Astrocyte (in vitro differentiated cells and primary cell): ENCODE results near the gene ZNF112. TPM values are rescaled to one million over a fixed set of nuclear protein-coding genes. Genes with fewer than 3 reads are reported as not detected.
"Not testable (repeated sequence)": the region's sequence is repeated elsewhere in the genome, so short reads cannot be mapped to it uniquely, and the experiment has no call there.

Experiments used
- DNase-seq: peaks from one replicate; pipeline ENCODE4 v3.0.0-alpha.2; 2010; ENCODE audit warnings: low read depth
- FAIRE-seq: peaks from 2 replicates; lab custom pipeline; 2011; peaks lifted over from hg19 to GRCh38; lab: Jason Lieb, UNC
- H2AFZ ChIP-seq: 2 replicates; pipeline ENCODE4 v1.6.0; 2012; ENCODE audit warnings: low read depth, low read length, inconsistent platforms
- H3K27ac ChIP-seq: 2 replicates; pipeline ENCODE4 v1.5.1; 2011; ENCODE audit warnings: low read depth, low read length, inconsistent platforms
- H3K27me3 ChIP-seq: 2 replicates; pipeline ENCODE4 v1.6.0; 2011; ENCODE audit warnings: low read length, inconsistent platforms; ENCODE audit not compliant: insufficient read depth
- H3K36me3 ChIP-seq: 2 replicates; pipeline ENCODE4 v1.5.1; 2011; ENCODE audit warnings: low read length, inconsistent platforms; ENCODE audit not compliant: insufficient read depth
- H3K4me1 ChIP-seq: 2 replicates; pipeline ENCODE4 v1.5.1; 2011; ENCODE audit warnings: low read length, inconsistent platforms; ENCODE audit not compliant: insufficient read depth
- H3K4me2 ChIP-seq: 2 replicates; pipeline ENCODE4 v1.6.0; 2012; ENCODE audit warnings: low read length, inconsistent platforms
- H3K4me3 ChIP-seq: 2 replicates; pipeline ENCODE4 v1.5.1; 2011; ENCODE audit warnings: low read depth, mild to moderate bottlenecking, low read length, inconsistent platforms; ENCODE audit not compliant: insufficient read depth
- H3K79me2 ChIP-seq: 2 replicates; pipeline ENCODE4 v1.6.0; 2012; ENCODE audit warnings: mild to moderate bottlenecking, low read length, inconsistent platforms; ENCODE audit not compliant: insufficient read depth
- H3K9ac ChIP-seq: 2 replicates; pipeline ENCODE4 v1.6.0; 2012; ENCODE audit warnings: mild to moderate bottlenecking, low read length, inconsistent platforms
- H3K9me3 ChIP-seq: 2 replicates; pipeline ENCODE4 v1.5.1; 2012; ENCODE audit warnings: low read depth, mild to moderate bottlenecking, low read length, inconsistent platforms; ENCODE audit not compliant: insufficient read depth
- H4K20me1 ChIP-seq: 2 replicates; pipeline ENCODE4 v1.6.0; 2012; ENCODE audit warnings: low read length, inconsistent platforms; ENCODE audit not compliant: insufficient read depth
- H3K27ac Mint-ChIP-seq: one replicate; pipeline ENCODE4 v1.8.0; 2021; ENCODE audit warnings: mild to moderate bottlenecking, mixed read lengths; ENCODE audit not compliant: unreplicated experiment
- H3K27me3 Mint-ChIP-seq: one replicate; pipeline ENCODE4 v1.8.0; 2021; ENCODE audit warnings: low read depth, mixed read lengths; ENCODE audit not compliant: unreplicated experiment
- H3K36me3 Mint-ChIP-seq: one replicate; pipeline ENCODE4 v1.8.0; 2021; ENCODE audit warnings: low read depth, mixed read lengths; ENCODE audit not compliant: unreplicated experiment
- H3K4me1 Mint-ChIP-seq: one replicate; pipeline ENCODE4 v1.8.0; 2021; ENCODE audit warnings: low read depth, mixed read lengths; ENCODE audit not compliant: unreplicated experiment
- H3K4me3 Mint-ChIP-seq: one replicate; pipeline ENCODE4 v1.8.0; 2021; ENCODE audit warnings: mild to moderate bottlenecking, moderate library complexity, mixed read lengths; ENCODE audit not compliant: unreplicated experiment
- H3K9me3 Mint-ChIP-seq: one replicate; pipeline ENCODE4 v1.8.0; 2021; ENCODE audit warnings: mild to moderate bottlenecking, mixed read lengths; ENCODE audit not compliant: unreplicated experiment
- EZH2 ChIP-seq: IDR thresholded peaks from 2 replicates; pipeline ENCODE4 v1.6.1; 2012; ENCODE audit warnings: mild to moderate bottlenecking, low read length, inconsistent platforms; ENCODE audit not compliant: insufficient read depth
- total RNA-seq: library from RNA; stranded (reverse); gene quantifications from 2 replicates; pipeline ENCODE4 v1.2.1, GENCODE V29; 2021
- TF ChIP-seq, protein P1 (sequence below): IDR thresholded peaks from 2 replicates; pipeline ENCODE4 v1.5.1; 2011; ENCODE audit warnings: low read depth, mild to moderate bottlenecking, inconsistent platforms, low read length, moderate library complexity; ENCODE audit not compliant: insufficient read depth

Gene ZNF112
- total RNA-seq, 1 donor from 2014 or later = 4.4 TPM

- Histone ChIP-seq H3K4me2 (no peak overlapping the region), H3K36me3 (no peaks in the 10 kb centered on the region), H3K27me3 (no peaks in the 10 kb centered on the region), H3K4me1 (no peaks in the 10 kb centered on the region), H3K4me3 (no peak overlapping the region), H4K20me1 (peaks cover 14% of the 10 kb centered on the region), H3K9ac (no peak overlapping the region), H2AFZ (no peak overlapping the region), H3K79me2 (peaks cover 34% of the 10 kb centered on the region), H3K9me3 (no peaks in the 10 kb centered on the region), H3K27ac (no peak overlapping the region)
- H3K27ac Mint-ChIP-seq = no peak overlapping the region
- H3K4me3 Mint-ChIP-seq = no peak overlapping the region
- no peak for TF ChIP-seq EZH2
- TF ChIP-seq, protein P1, sequence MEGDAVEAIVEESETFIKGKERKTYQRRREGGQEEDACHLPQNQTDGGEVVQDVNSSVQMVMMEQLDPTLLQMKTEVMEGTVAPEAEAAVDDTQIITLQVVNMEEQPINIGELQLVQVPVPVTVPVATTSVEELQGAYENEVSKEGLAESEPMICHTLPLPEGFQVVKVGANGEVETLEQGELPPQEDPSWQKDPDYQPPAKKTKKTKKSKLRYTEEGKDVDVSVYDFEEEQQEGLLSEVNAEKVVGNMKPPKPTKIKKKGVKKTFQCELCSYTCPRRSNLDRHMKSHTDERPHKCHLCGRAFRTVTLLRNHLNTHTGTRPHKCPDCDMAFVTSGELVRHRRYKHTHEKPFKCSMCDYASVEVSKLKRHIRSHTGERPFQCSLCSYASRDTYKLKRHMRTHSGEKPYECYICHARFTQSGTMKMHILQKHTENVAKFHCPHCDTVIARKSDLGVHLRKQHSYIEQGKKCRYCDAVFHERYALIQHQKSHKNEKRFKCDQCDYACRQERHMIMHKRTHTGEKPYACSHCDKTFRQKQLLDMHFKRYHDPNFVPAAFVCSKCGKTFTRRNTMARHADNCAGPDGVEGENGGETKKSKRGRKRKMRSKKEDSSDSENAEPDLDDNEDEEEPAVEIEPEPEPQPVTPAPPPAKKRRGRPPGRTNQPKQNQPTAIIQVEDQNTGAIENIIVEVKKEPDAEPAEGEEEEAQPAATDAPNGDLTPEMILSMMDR = no peak
- DNase-seq = no peak
- no peak for FAIRE-seq
- H3K27me3 Mint-ChIP-seq = no peaks in the 10 kb centered on the region
- H3K4me1 Mint-ChIP-seq = no peaks in the 10 kb centered on the region
- peaks cover 14% of the 10 kb centered on the region for H3K36me3 Mint-ChIP-seq
- H3K9me3 Mint-ChIP-seq = peaks cover 4% of the 10 kb centered on the region
Measured at GRCh38 chr19:44345959-44346358, 10.5 kb downstream of the ZNF112 start.

- Histone ChIP-seq H3K79me2 (peaks cover 17% of the 10 kb centered on the region), H2AFZ (no peak overlapping the region), H4K20me1 (peaks cover 14% of the 10 kb centered on the region), H3K27ac (no peak overlapping the region), H3K9ac (no peak overlapping the region), H3K4me3 (no peak overlapping the region), H3K4me1 (no peaks in the 10 kb centered on the region), H3K9me3 (no peaks in the 10 kb centered on the region), H3K27me3 (no peaks in the 10 kb centered on the region), H3K4me2 (no peak overlapping the region), H3K36me3 (peaks cover 12% of the 10 kb centered on the region)
- peaks cover 23% of the 10 kb centered on the region for H3K36me3 Mint-ChIP-seq
- no peaks in the 10 kb centered on the region for H3K4me1 Mint-ChIP-seq
- DNase-seq (no peak), FAIRE-seq (no peak)
- peaks cover 5% of the 10 kb centered on the region for H3K9me3 Mint-ChIP-seq
- no peak for TF ChIP-seq EZH2
- TF ChIP-seq, protein P1 = no peak
- no peak overlapping the region for H3K27ac Mint-ChIP-seq
- H3K27me3 Mint-ChIP-seq = no peaks in the 10 kb centered on the region
- no peak overlapping the region for H3K4me3 Mint-ChIP-seq
Measured at GRCh38 chr19:44344255-44344654, 12.2 kb downstream of the ZNF112 start.

DNA sequence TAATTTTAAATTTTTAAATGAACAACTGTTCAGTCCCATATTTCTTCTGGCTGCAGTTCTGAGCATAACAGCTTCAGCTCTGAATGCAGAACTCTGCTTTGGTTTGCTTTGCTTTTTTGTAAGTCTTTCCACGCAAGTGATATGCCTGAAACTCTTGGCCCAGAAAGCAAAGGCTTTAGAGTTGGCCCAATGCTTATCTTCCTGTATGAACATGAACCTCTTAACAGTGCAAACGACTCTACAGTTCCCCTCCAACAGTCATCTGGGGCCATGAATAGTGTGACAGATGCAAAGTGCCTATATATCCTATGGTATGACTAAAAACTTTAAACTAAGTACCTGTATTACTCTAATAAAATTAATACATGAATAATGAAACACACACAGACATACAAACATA lies 14.7 kb downstream of the ZNF112 start:
- no peak for DNase-seq
- Histone ChIP-seq H3K27me3 (no peaks in the 10 kb centered on the region), H3K9me3 (no peaks in the 10 kb centered on the region), H3K4me2 (no peak overlapping the region), H3K79me2 (peaks cover 12% of the 10 kb centered on the region), H3K27ac (no peak overlapping the region), H4K20me1 (peaks cover 14% of the 10 kb centered on the region), H2AFZ (no peak overlapping the region), H3K4me1 (no peaks in the 10 kb centered on the region), H3K4me3 (no peak overlapping the region), H3K9ac (no peak overlapping the region), H3K36me3 (peaks cover 21% of the 10 kb centered on the region)
- Mint-ChIP-seq H3K36me3 (peaks cover 34% of the 10 kb centered on the region), H3K4me3 (no peak overlapping the region), H3K9me3 (peaks cover 3% of the 10 kb centered on the region), H3K27me3 (no peaks in the 10 kb centered on the region), H3K4me1 (no peaks in the 10 kb centered on the region), H3K27ac (no peak overlapping the region)
- FAIRE-seq = no peak
- TF ChIP-seq EZH2 = no peak

DNA sequence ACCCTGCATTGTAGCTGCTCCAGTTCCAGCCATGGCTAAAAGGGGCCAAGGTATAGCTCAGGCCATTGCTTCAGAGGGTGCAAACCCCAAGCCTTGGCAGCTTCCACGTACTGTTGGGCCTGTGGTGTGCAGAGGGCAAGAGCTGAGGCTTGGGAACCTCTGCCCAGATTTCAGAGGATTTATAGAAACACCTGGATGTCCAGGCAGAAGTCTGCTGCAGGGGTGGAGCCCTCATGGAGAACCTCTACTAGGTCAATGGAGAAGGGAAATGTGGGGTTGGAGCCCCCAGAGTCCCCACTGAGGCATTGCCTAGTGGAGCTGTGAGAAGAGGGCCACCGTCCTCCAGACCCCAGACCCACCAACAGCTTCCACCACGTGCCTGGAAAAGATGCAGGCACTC lies 21.8 kb downstream of the ZNF112 start:
- H3K27me3 Mint-ChIP-seq, H3K79me2 ChIP-seq, H3K4me1 Mint-ChIP-seq, H3K27me3 ChIP-seq, H3K4me3 ChIP-seq, H4K20me1 ChIP-seq, H3K4me1 ChIP-seq, H3K9ac ChIP-seq, H3K27ac ChIP-seq, DNase-seq, H3K4me2 ChIP-seq, H3K27ac Mint-ChIP-seq, H2AFZ ChIP-seq, H3K4me3 Mint-ChIP-seq, FAIRE-seq: not testable (repeated sequence)
- H3K9me3 Mint-ChIP-seq = peaks cover 20% of the 10 kb centered on the region
- peaks cover 71% of the 10 kb centered on the region for H3K36me3 Mint-ChIP-seq
- peaks cover 39% of the 10 kb centered on the region for H3K36me3 ChIP-seq
- H3K9me3 ChIP-seq = peaks cover 12% of the 10 kb centered on the region
